Measurements from ENCODE around the gene ACOT8.

Gene ACOT8

DNA sequence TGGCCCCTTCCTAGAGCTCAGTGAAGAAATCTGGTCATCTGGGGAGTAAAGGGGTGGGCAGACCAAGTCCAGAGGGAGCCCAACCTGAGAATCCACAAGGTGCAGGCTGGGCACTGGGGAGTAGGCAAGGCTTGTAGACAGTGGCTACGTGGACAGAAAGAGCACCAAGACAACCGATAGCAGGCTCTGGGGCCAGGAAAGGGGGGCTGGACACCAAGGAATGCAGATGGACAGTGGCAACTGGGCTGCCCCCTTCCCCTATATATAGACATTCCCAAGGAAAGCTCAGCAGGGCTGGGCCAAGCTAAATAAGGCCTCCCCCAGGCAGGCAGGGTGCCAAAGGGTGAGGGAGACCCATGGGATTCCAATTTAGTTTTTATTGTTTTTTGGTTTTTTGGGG is 28.6 kb downstream of the ACOT8 start:
- Histone ChIP-seq H3K4me3 (replicated peaks; ENCODE audit: insufficient read depth, low read length) (no peak overlapping the region), H3K27me3 (ENCODE audit: insufficient read depth, poor library complexity, severe bottlenecking) (peaks cover 2% of the 10 kb centered on the region), H3K27ac (replicated peaks) (no peak overlapping the region)
- DNase-seq (ENCODE audit: low read depth in 1 of 2, low spot score in 1 of 2) = no peak
- TF ChIP-seq SPI1 (IDR thresholded peaks at IDR 0.05; ENCODE audit: borderline replicate concordance, low read depth) = no peak
- TF ChIP-seq POLR2AphosphoS5 (IDR thresholded peaks at IDR 0.05; ENCODE audit: low read depth) = no peak
- no peak for TF ChIP-seq CTCF (IDR thresholded peaks at IDR 0.05; ENCODE audit: insufficient read depth, low read length)
- no peak for TF ChIP-seq REST (IDR thresholded peaks at IDR 0.05; ENCODE audit: insufficient replicate concordance, low read depth)
- no peak for TF ChIP-seq GABPA (IDR thresholded peaks at IDR 0.05; ENCODE audit: low read depth)

DNA sequence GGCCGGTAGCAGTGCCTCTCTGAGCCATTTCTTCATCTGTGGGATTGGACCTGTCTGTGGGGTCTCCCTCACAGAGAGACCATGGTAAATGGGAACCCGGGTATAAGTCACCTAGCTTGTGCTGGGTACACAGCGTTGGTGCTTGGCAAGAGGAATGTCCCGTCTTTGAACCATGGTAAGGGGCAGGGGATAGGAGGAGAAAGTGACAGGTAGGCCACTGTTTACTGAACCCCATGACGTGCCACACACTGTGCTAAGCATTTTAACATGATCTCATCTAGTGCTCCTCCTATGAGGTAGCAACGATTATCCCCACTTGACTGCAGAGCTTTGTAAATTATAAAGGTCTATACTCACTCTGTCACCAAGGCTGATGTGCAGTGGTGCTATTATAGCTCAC is 29.5 kb downstream of the ACOT8 start:
- H3K27ac ChIP-seq (replicated peaks) = no peak overlapping the region
- no peak overlapping the region for H3K4me3 ChIP-seq (replicated peaks; ENCODE audit: insufficient read depth, low read length)
- H3K27me3 ChIP-seq (ENCODE audit: insufficient read depth, poor library complexity, severe bottlenecking) = peaks cover 8% of the 10 kb centered on the region
- no peak for DNase-seq (ENCODE audit: low read depth in 1 of 2, low spot score in 1 of 2)
- TF ChIP-seq POLR2AphosphoS5 (IDR thresholded peaks at IDR 0.05; ENCODE audit: low read depth) (no peak), CTCF (IDR thresholded peaks at IDR 0.05; ENCODE audit: insufficient read depth, low read length) (no peak), GABPA (IDR thresholded peaks at IDR 0.05; ENCODE audit: low read depth) (no peak)

DNA sequence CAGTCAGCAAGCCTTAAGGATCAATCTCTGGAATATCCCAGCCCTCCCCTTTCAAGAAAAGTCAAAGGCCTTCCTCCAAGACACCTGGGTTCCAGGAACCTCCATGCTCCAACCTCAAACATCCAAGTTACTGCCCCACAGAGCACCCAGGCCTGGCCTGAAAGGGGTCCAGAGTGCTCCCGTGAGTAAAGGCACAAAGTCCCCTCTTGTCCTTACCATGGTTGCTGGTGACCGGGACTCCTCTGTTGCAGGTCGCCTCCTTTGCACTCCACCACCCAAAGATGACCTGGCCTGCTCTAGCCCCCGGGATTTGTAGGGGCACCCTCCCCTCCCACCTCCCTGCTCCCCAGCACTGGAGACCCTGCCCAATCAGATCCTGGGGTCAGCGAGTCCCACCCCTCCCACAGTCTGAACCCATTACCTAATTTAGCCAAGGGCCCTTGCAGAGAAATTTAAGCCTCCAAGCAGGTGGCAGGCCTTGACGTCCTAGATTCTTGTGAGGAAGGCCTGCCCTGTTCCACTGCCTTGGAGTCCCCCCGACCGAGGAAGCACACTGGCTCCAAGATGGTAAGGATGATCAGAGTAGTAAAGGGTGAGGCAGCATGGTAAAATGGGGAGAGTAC is 30.1 kb downstream of the ACOT8 start, which contains the start of gene TNNC2:
TNNC2 (minus strand) TSS at position 283 of the 623 bp plus-strand sequence; CDS start at position 219, 64 bp downstream.
- no peak for DNase-seq (ENCODE audit: low read depth in 1 of 2, low spot score in 1 of 2)
- H3K4me3 ChIP-seq (replicated peaks; ENCODE audit: insufficient read depth, low read length) = no peak within 1 kb of the TSS
- no peak within 1 kb of the TSS for H3K27ac ChIP-seq (replicated peaks)
- TF ChIP-seq POLR2AphosphoS5 (IDR thresholded peaks at IDR 0.05; ENCODE audit: low read depth) = no peak
- no peak for TF ChIP-seq SPI1 (IDR thresholded peaks at IDR 0.05; ENCODE audit: borderline replicate concordance, low read depth)
- no peak for TF ChIP-seq GABPA (IDR thresholded peaks at IDR 0.05; ENCODE audit: low read depth)
- no peak for TF ChIP-seq REST (IDR thresholded peaks at IDR 0.05; ENCODE audit: insufficient replicate concordance, low read depth)
- TF ChIP-seq CTCF (IDR thresholded peaks at IDR 0.05; ENCODE audit: insufficient read depth, low read length) = no peak
- H3K27me3 ChIP-seq (ENCODE audit: insufficient read depth, poor library complexity, severe bottlenecking) = peaks cover 9% of the 10 kb centered on the region

All from HL-60 (cell line).